OCI-LY3 (cell line): ENCODE data around the gene SUCNR1.

Experiments used
- CTCF ChIP-seq: fragments of 200-600, 300-600 bp; sonication (generic); IDR thresholded peaks from 2 replicates; pipeline ENCODE4 v1.5.1; 2014; ENCODE audit warnings: antibody characterized with exemption, low read length, low read depth
- EZH2phosphoT487 ChIP-seq: fragments of 200-600 bp; shearing (Covaris generic); IDR thresholded peaks from 2 replicates; pipeline ENCODE4 v1.6.1; 2018; ENCODE audit warnings: antibody characterized with exemption, mixed run types, low read depth

GRCh38 chr3:151906751-151907150, 33.3 kb downstream of the SUCNR1 start:
- no peak for TF ChIP-seq CTCF
- no peak for TF ChIP-seq EZH2phosphoT487
